ENCODE measurements around the gene DRC1. TPM values are rescaled to one million over a fixed set of nuclear protein-coding genes. Genes with fewer than 3 reads are reported as not detected.

DRC1 gene
- total RNA-seq, 1 experiment from 2014 or later = not detected

DNA sequence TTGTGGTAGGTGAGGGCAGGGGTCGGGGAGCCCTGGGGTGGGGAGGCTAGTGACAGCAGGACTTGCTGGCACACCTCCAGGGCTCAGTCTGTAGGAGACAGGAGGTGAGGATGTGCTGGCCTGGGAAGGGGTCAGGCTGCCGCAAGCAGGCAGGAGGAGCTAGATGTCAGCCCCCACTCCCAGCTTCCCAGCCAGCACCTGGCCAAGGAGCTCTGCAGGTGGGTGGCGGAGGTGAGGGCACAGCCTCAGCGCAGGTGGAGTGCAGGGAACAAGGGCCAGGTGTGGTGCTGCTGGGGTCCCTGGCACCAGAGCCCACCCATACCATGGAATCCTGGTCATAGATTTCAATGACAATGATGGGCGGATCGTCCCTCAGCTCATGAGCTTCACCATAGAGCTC lies 73.3 kb downstream of the DRC1 start:
- TF ChIP-seq, protein P1, sequence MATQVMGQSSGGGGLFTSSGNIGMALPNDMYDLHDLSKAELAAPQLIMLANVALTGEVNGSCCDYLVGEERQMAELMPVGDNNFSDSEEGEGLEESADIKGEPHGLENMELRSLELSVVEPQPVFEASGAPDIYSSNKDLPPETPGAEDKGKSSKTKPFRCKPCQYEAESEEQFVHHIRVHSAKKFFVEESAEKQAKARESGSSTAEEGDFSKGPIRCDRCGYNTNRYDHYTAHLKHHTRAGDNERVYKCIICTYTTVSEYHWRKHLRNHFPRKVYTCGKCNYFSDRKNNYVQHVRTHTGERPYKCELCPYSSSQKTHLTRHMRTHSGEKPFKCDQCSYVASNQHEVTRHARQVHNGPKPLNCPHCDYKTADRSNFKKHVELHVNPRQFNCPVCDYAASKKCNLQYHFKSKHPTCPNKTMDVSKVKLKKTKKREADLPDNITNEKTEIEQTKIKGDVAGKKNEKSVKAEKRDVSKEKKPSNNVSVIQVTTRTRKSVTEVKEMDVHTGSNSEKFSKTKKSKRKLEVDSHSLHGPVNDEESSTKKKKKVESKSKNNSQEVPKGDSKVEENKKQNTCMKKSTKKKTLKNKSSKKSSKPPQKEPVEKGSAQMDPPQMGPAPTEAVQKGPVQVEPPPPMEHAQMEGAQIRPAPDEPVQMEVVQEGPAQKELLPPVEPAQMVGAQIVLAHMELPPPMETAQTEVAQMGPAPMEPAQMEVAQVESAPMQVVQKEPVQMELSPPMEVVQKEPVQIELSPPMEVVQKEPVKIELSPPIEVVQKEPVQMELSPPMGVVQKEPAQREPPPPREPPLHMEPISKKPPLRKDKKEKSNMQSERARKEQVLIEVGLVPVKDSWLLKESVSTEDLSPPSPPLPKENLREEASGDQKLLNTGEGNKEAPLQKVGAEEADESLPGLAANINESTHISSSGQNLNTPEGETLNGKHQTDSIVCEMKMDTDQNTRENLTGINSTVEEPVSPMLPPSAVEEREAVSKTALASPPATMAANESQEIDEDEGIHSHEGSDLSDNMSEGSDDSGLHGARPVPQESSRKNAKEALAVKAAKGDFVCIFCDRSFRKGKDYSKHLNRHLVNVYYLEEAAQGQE (IDR thresholded peaks at IDR 0.05; ENCODE audit: low read depth) = no peak
- no peak for TF ChIP-seq CBX3 (IDR thresholded peaks at IDR 0.05; ENCODE audit: low read depth)
- no peak for TF ChIP-seq RAD21 (IDR thresholded peaks at IDR 0.05; ENCODE audit: low read depth)
- TF ChIP-seq SP1 (IDR thresholded peaks at IDR 0.05; ENCODE audit: low read depth) = no peak
- TF ChIP-seq, protein P2, sequence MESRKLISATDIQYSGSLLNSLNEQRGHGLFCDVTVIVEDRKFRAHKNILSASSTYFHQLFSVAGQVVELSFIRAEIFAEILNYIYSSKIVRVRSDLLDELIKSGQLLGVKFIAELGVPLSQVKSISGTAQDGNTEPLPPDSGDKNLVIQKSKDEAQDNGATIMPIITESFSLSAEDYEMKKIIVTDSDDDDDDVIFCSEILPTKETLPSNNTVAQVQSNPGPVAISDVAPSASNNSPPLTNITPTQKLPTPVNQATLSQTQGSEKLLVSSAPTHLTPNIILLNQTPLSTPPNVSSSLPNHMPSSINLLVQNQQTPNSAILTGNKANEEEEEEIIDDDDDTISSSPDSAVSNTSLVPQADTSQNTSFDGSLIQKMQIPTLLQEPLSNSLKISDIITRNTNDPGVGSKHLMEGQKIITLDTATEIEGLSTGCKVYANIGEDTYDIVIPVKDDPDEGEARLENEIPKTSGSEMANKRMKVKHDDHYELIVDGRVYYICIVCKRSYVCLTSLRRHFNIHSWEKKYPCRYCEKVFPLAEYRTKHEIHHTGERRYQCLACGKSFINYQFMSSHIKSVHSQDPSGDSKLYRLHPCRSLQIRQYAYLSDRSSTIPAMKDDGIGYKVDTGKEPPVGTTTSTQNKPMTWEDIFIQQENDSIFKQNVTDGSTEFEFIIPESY (IDR thresholded peaks at IDR 0.05; ENCODE audit: extremely low read depth, insufficient replicate concordance, low read length) = no peak
- no peak for TF ChIP-seq EZH2phosphoT487 (IDR thresholded peaks at IDR 0.05; ENCODE audit: borderline replicate concordance)
- TF ChIP-seq YY1 (IDR thresholded peaks at IDR 0.05; ENCODE audit: extremely low read depth, insufficient replicate concordance, low read depth, low read length) = no peak
- POLR2A ChIA-PET = no interaction called here
- Histone ChIP-seq H2AFZ (ENCODE audit: low read depth, low read length, poor library complexity, severe bottlenecking) (no peak overlapping the region), H3K9ac (ENCODE audit: low read length) (no peak overlapping the region), H3K9me3 (ENCODE audit: control insufficient read depth in 1 of 2, insufficient read depth in 1 of 2, low read depth in 1 of 2, low read length in 2 of 2) (no peaks in the 10 kb centered on the region), H3K27me3 (ENCODE audit: insufficient read depth, low read length) (no peaks in the 10 kb centered on the region), H3K27ac (ENCODE audit: low read depth, low read length) (no peak overlapping the region), H3K4me2 (ENCODE audit: low read length) (no peak overlapping the region), H3K79me2 (ENCODE audit: insufficient read depth, low read length) (no peaks in the 10 kb centered on the region), H3K4me1 (ENCODE audit: control insufficient read depth in 1 of 2, insufficient read depth in 2 of 2, low read length in 2 of 2) (no peaks in the 10 kb centered on the region), H3K4me3 (replicated peaks in 1 of 2; ENCODE audit: low read depth in 1 of 2, low read length in 2 of 2) (no peak overlapping the region), H4K20me1 (ENCODE audit: insufficient read depth) (no peaks in the 10 kb centered on the region), H3K9me2 (ENCODE audit: insufficient read depth) (no peaks in the 10 kb centered on the region), H3K36me3 (ENCODE audit: control insufficient read depth in 1 of 2, insufficient read depth in 2 of 2, low read length in 2 of 2) (no peaks in the 10 kb centered on the region)
- BruUV-seq (replicated peaks) = no TSS peak
- RAD21 ChIA-PET (ENCODE audit: low non-redundant PET in 1 of 2, low total read pairs in 2 of 2, uncharacterized antibody in 2 of 2, unreplicated experiment in 2 of 2) = no interaction called here
- intact Hi-C loops (cut with micrococcal nuclease) = no loop called here
- DNase-seq (ENCODE audit: low read depth, low spot score) (no peak), ATAC-seq (no peak)
- CTCF ChIA-PET = no interaction called here
